IMR-90 (cell line): ENCODE data around the gene CLEC16A. TPM values are rescaled to one million over a fixed set of nuclear protein-coding genes. Genes with fewer than 3 reads are reported as not detected.

Experiments
- ATAC-seq: fragments of 200-7000 bp; cut with Tn5 transposase; 2 replicates; pipeline ENCODE4 v1.9.1; 2020; ENCODE audit warnings: low read depth, mild to moderate bottlenecking, moderate library complexity
- BruUV-seq: library from RNA; stranded (reverse); fragments of 400-500 nt; replicated peaks from 2 replicates; lab custom pipeline; 2021; lab: Mats Ljungman, UMichigan
- CTCF ChIA-PET: fragments of 300-600 bp; formaldehyde crosslinking; extraction: SDS; loops from one replicate; lab custom pipeline; 2021; ENCODE audit warnings: antibody characterized with exemption; lab: Yijun Ruan, JAX
- POLR2A ChIA-PET: fragments of 300-600 bp; sonication (Branson Sonifier 250); formaldehyde crosslinking; loops from one replicate; lab custom pipeline; 2022; ENCODE audit warnings: antibody characterized with exemption; ENCODE audit not compliant: unreplicated experiment; lab: Charles Lee
- DNase-seq: peaks from one replicate; pipeline ENCODE4 v3.0.0; 2013
- H2AFZ ChIP-seq: replicated peaks from 2 replicates; pipeline ENCODE3; 2013; ENCODE audit warnings: low read length, mild to moderate bottlenecking; ENCODE audit not compliant: poor library complexity
- H2AK5ac ChIP-seq: 2 replicates; pipeline ENCODE4 v1.6.1; 2013; ENCODE audit warnings: low read depth, low read length, inconsistent platforms
- H2AK9ac ChIP-seq: replicated peaks from 2 replicates; pipeline ENCODE3; 2013; ENCODE audit warnings: mild to moderate bottlenecking, low read depth, low read length, moderate library complexity; ENCODE audit not compliant: poor library complexity
- H2BK120ac ChIP-seq: 2 replicates; pipeline ENCODE4 v1.6.1; 2013; ENCODE audit warnings: low read depth, low read length, inconsistent platforms
- H2BK15ac ChIP-seq: 3 replicates; pipeline ENCODE4 v1.6.1; 2013; ENCODE audit warnings: low read depth, low read length, inconsistent platforms
- H2BK20ac ChIP-seq: 2 replicates; pipeline ENCODE4 v1.6.1; 2013; ENCODE audit warnings: low read depth, mild to moderate bottlenecking, inconsistent platforms, low read length, moderate library complexity
- H2BK5ac ChIP-seq: 2 replicates; pipeline ENCODE4 v1.6.1; 2013; ENCODE audit warnings: mild to moderate bottlenecking, low read depth, low read length, inconsistent platforms; ENCODE audit not compliant: poor library complexity, severe bottlenecking
- H3K14ac ChIP-seq: replicated peaks from 2 replicates; pipeline ENCODE4 v1.6.1; 2013; ENCODE audit warnings: low read depth, low read length, inconsistent platforms
- H3K18ac ChIP-seq: 2 replicates; pipeline ENCODE4 v1.6.1; 2013; ENCODE audit warnings: low read depth, low read length, control low read depth
- H3K23ac ChIP-seq: 2 replicates; pipeline ENCODE4 v1.6.1; 2013; ENCODE audit warnings: low read depth, low read length, inconsistent platforms
- H3K27ac ChIP-seq: 2 replicates; pipeline ENCODE4 v1.5.1; 2013; ENCODE audit warnings: mild to moderate bottlenecking, control low read depth, low read length; ENCODE audit not compliant: insufficient read depth
- H3K27me3 ChIP-seq: 2 replicates; pipeline ENCODE4 v1.6.1; 2013; ENCODE audit warnings: low read length; ENCODE audit not compliant: control insufficient read depth, insufficient read depth
- H3K36me3 ChIP-seq: 2 replicates; pipeline ENCODE4 v1.6.1; 2013; ENCODE audit warnings: low read length, mixed read lengths; ENCODE audit not compliant: control insufficient read depth, insufficient read depth
- H3K4ac ChIP-seq: 2 replicates; pipeline ENCODE4 v1.6.1; 2013; ENCODE audit warnings: low read depth, low read length, inconsistent platforms
- H3K4me1 ChIP-seq: 2 replicates; pipeline ENCODE4 v1.6.1; 2013; ENCODE audit warnings: low read length, mixed read lengths; ENCODE audit not compliant: control insufficient read depth, insufficient read depth
- H3K4me2 ChIP-seq: 2 replicates; pipeline ENCODE4 v1.6.1; 2013; ENCODE audit warnings: low read depth, mild to moderate bottlenecking, control low read depth, low read length, moderate library complexity
- H3K4me3 ChIP-seq: 2 replicates; pipeline ENCODE4 v1.5.1; 2013; ENCODE audit warnings: low read depth, mild to moderate bottlenecking, control low read depth, low read length, moderate library complexity; ENCODE audit not compliant: insufficient read depth
- H3K56ac ChIP-seq: 2 replicates; pipeline ENCODE4 v1.6.1; 2013; ENCODE audit warnings: low read length, inconsistent platforms; ENCODE audit not compliant: insufficient read depth; ENCODE audit errors: extremely low read depth
- H3K79me1 ChIP-seq, 2 experiments: 2 replicates each; pipeline ENCODE4 v1.6.1; 2013; ENCODE audit warnings: low read length in 2 of 2, inconsistent platforms in 1 of 2, low read depth in 1 of 2
- H3K9ac ChIP-seq: 2 replicates; pipeline ENCODE4 v1.6.1; 2013; ENCODE audit warnings: low read depth, low read length, control low read depth
- H3K9me1 ChIP-seq: 2 replicates; pipeline ENCODE4 v1.6.1; 2013; ENCODE audit warnings: low read length, inconsistent platforms; ENCODE audit not compliant: insufficient read depth
- H3K9me3 ChIP-seq: 2 replicates; pipeline ENCODE4 v1.6.1; 2013; ENCODE audit warnings: low read length; ENCODE audit not compliant: control insufficient read depth, insufficient read depth
- H4K20me1 ChIP-seq: 2 replicates; pipeline ENCODE4 v1.6.1; 2013; ENCODE audit warnings: low read length, inconsistent platforms; ENCODE audit not compliant: insufficient read depth
- H4K5ac ChIP-seq: 2 replicates; pipeline ENCODE4 v1.6.1; 2013; ENCODE audit warnings: mild to moderate bottlenecking, low read depth, low read length, control low read depth
- H4K8ac ChIP-seq, 2 experiments: 2 replicates each; pipeline ENCODE4 v1.6.1; 2013; ENCODE audit warnings: low read depth in 2 of 2, low read length in 2 of 2, control low read depth in 1 of 2, inconsistent platforms in 1 of 2
- H4K91ac ChIP-seq: 2 replicates; pipeline ENCODE4 v1.6.1; 2013; ENCODE audit warnings: low read depth, low read length, inconsistent platforms; ENCODE audit not compliant: insufficient read depth
- BHLHE40 ChIP-seq: fragments of 150-350 bp; IDR thresholded peaks from 2 replicates; pipeline ENCODE4 v1.6.1; 2016; ENCODE audit warnings: mild to moderate bottlenecking, low read depth, low read length
- CEBPB ChIP-seq: IDR thresholded peaks from 2 replicates; pipeline ENCODE4 v1.6.1; 2012; ENCODE audit warnings: low read depth, low read length, improper control_type of control experiment
- FOS ChIP-seq: fragments of 150-350 bp; IDR thresholded peaks from 2 replicates; pipeline ENCODE4 v1.6.1; 2016; ENCODE audit warnings: low read depth, low read length
- MAFK ChIP-seq: IDR thresholded peaks from 2 replicates; pipeline ENCODE4 v1.6.1; 2012; ENCODE audit warnings: low read depth, low read length, improper control_type of control experiment
- MAZ ChIP-seq: IDR thresholded peaks from 2 replicates; pipeline ENCODE4 v1.6.1; 2012; ENCODE audit warnings: low read depth, mild to moderate bottlenecking, low read length, improper control_type of control experiment, moderate library complexity, borderline replicate concordance
- MXI1 ChIP-seq: IDR thresholded peaks from 2 replicates; pipeline ENCODE4 v1.6.1; 2012; ENCODE audit warnings: low read depth, mild to moderate bottlenecking, low read length, moderate library complexity, borderline replicate concordance
- RAD21 ChIP-seq: IDR thresholded peaks from 2 replicates; pipeline ENCODE4 v1.6.1; 2012; ENCODE audit warnings: low read length, improper control_type of control experiment
- RCOR1 ChIP-seq: IDR thresholded peaks from 2 replicates; pipeline ENCODE4 v1.6.1; 2012; ENCODE audit warnings: mild to moderate bottlenecking, low read length, improper control_type of control experiment; ENCODE audit not compliant: insufficient replicate concordance
- RFX5 ChIP-seq: IDR thresholded peaks from 2 replicates; pipeline ENCODE4 v1.8.0; 2012; ENCODE audit warnings: low read depth, mild to moderate bottlenecking, low read length, moderate library complexity
- SMC3 ChIP-seq: fragments of 150-350 bp; IDR thresholded peaks from 2 replicates; pipeline ENCODE4 v1.6.1; 2016; ENCODE audit warnings: low read depth, mild to moderate bottlenecking, antibody characterized with exemption, low read length, moderate library complexity
- WGBS, 2 experiments: methylation state at CpG; one replicate each; pipeline versions ENCODE4 v1.1.5 to v1.1.7; 2013; ENCODE audit warnings: missing lambda C conversion rate in 2 of 2; ENCODE audit not compliant: insufficient read length in 1 of 2; ENCODE audit errors: extremely low coverage in 2 of 2; 5-methylcytosine and 5-hydroxymethylcytosine counted together
- dilution Hi-C: fragments of 300-500 bp; cut with HindIII; formaldehyde crosslinking; loops from one replicate; pipeline ENCODE4 v1.14.3; 2018; ENCODE audit warnings: low sequenced_read_pairs; ENCODE audit not compliant: unreplicated experiment
- in situ Hi-C: fragments of 300-500 bp; cut with MboI; formaldehyde crosslinking; loops from 3 replicates; pipeline ENCODE4 v1.14.3; 2019; ENCODE audit warnings: low sequenced_read_pairs, inconsistent platforms, mixed read lengths
- intact Hi-C: fragments of 100-400 bp; cut with micrococcal nuclease; formaldehyde crosslinking; loops from 2 replicates; pipeline ENCODE4 v1.10.0; 2022
- polyA plus RNA-seq, 3 experiments: library from polyadenylated mRNA; depleted of rRNA; stranded (reverse); fragments of >200 nt; gene quantifications; 2 replicates each; pipeline ENCODE4 v1.2.3, GENCODE V29; 2012; ENCODE audit warnings: low replicate concordance in 1 of 3
- total RNA-seq: library from RNA; depleted of rRNA; stranded (reverse); fragments of >200 nt; gene quantifications from 2 replicates; pipeline ENCODE4 v1.2.3, GENCODE V29; 2012
- TF ChIP-seq, protein P1 (sequence below): conservative IDR thresholded peaks from 2 replicates; pipeline ENCODE4 v1.5.1; 2012; ENCODE audit warnings: mild to moderate bottlenecking, low read depth, low read length, improper control_type of control experiment
- TF ChIP-seq, protein P2 (sequence below): fragments of 150-350 bp; IDR thresholded peaks from 2 replicates; pipeline ENCODE4 v1.6.1; 2016; ENCODE audit warnings: low read depth, mild to moderate bottlenecking, low read length, moderate library complexity, borderline replicate concordance
- TF ChIP-seq, protein P3 (sequence below): fragments of 150-350 bp; IDR thresholded peaks from 2 replicates; pipeline ENCODE4 v1.6.1; 2017; ENCODE audit warnings: mild to moderate bottlenecking, antibody characterized with exemption, low read length, low read depth

Gene CLEC16A
- total and polyA plus RNA-seq, 2 of the 4 experiments (the other 2 are of a cell fraction), result 15.9 to 16.5 TPM

DNA sequence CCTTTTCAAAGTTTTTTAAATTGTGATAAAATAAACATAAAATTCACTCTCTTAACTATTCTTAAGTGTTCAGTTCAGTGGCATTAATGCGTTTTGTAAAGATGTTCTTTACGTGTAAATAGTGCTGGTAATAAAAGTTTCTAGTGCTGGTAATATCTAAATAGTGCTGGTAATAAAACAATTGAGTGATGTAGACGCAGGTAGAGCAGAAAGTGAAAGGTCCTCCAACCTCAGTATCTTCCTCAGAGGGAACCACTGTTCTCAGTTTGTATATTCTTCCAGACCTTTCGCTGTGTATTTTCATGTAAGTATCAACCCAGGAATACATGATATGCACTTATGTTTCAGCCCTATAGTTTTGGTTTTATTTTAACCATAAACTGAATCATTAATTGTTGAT, 53.1 kb downstream of the CLEC16A start:
- H3K4ac ChIP-seq, result no peak overlapping the region
- POLR2A ChIA-PET, result no interaction called here
- H3K4me3 ChIP-seq, result no peak overlapping the region
- BruUV-seq, result no TSS peak
- ATAC-seq, result no peak
- H3K9me3 ChIP-seq, result no peaks in the 10 kb centered on the region
- no peak overlapping the region for H2AK9ac ChIP-seq
- H3K79me1 ChIP-seq, result peaks cover 9 to 30% of the 10 kb centered on the region in 2 experiments
- no peak overlapping the region for H2AFZ ChIP-seq
- H2BK5ac ChIP-seq, result no peak overlapping the region
- WGBS, 2 experiments, result no CpG with 5 or more reads among the region's 4 CpGs
- no peak overlapping the region for H3K4me2 ChIP-seq
- dilution Hi-C loops (no loop called here), intact Hi-C loops (no loop called here), in situ Hi-C loops (no loop called here)
- no peak overlapping the region for H4K8ac ChIP-seq
- H2BK20ac ChIP-seq, result no peak overlapping the region
- H2BK15ac ChIP-seq, result no peak overlapping the region
- H3K9me1 ChIP-seq, result peaks cover 25% of the 10 kb centered on the region
- no peak overlapping the region for H3K23ac ChIP-seq
- H4K20me1 ChIP-seq, result no peaks in the 10 kb centered on the region; the same call in 1 of the 2 replicates
- H4K91ac ChIP-seq, result no peak overlapping the region
- CTCF ChIA-PET, result no interaction called here
- H2BK120ac ChIP-seq, result no peak overlapping the region
- no peak overlapping the region for H3K9ac ChIP-seq
- no peak overlapping the region for H3K56ac ChIP-seq
- no peak overlapping the region for H2AK5ac ChIP-seq
- no peak overlapping the region for H3K14ac ChIP-seq
- H3K18ac ChIP-seq, result no peak overlapping the region
- H4K5ac ChIP-seq, result no peak overlapping the region
- H3K27ac ChIP-seq, result no peak overlapping the region
- H3K4me1 ChIP-seq, result peaks cover 17% of the 10 kb centered on the region
- TF ChIP-seq MAZ, result no peak
- TF ChIP-seq BHLHE40, result no peak
- TF ChIP-seq MAFK, result no peak
- TF ChIP-seq FOS, result no peak
- no peak for TF ChIP-seq RAD21
- TF ChIP-seq, protein P1, sequence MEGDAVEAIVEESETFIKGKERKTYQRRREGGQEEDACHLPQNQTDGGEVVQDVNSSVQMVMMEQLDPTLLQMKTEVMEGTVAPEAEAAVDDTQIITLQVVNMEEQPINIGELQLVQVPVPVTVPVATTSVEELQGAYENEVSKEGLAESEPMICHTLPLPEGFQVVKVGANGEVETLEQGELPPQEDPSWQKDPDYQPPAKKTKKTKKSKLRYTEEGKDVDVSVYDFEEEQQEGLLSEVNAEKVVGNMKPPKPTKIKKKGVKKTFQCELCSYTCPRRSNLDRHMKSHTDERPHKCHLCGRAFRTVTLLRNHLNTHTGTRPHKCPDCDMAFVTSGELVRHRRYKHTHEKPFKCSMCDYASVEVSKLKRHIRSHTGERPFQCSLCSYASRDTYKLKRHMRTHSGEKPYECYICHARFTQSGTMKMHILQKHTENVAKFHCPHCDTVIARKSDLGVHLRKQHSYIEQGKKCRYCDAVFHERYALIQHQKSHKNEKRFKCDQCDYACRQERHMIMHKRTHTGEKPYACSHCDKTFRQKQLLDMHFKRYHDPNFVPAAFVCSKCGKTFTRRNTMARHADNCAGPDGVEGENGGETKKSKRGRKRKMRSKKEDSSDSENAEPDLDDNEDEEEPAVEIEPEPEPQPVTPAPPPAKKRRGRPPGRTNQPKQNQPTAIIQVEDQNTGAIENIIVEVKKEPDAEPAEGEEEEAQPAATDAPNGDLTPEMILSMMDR, result no peak
- no peak for TF ChIP-seq RCOR1
- TF ChIP-seq SMC3, result no peak
- TF ChIP-seq MXI1, result no peak
- TF ChIP-seq RFX5, result no peak
- TF ChIP-seq, protein P2, sequence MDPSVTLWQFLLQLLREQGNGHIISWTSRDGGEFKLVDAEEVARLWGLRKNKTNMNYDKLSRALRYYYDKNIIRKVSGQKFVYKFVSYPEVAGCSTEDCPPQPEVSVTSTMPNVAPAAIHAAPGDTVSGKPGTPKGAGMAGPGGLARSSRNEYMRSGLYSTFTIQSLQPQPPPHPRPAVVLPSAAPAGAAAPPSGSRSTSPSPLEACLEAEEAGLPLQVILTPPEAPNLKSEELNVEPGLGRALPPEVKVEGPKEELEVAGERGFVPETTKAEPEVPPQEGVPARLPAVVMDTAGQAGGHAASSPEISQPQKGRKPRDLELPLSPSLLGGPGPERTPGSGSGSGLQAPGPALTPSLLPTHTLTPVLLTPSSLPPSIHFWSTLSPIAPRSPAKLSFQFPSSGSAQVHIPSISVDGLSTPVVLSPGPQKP, result no peak
- TF ChIP-seq CEBPB, result no peak
- TF ChIP-seq, protein P3, sequence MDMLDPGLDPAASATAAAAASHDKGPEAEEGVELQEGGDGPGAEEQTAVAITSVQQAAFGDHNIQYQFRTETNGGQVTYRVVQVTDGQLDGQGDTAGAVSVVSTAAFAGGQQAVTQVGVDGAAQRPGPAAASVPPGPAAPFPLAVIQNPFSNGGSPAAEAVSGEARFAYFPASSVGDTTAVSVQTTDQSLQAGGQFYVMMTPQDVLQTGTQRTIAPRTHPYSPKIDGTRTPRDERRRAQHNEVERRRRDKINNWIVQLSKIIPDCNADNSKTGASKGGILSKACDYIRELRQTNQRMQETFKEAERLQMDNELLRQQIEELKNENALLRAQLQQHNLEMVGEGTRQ, result no peak
- DNase-seq, result no peak
- H3K27me3 ChIP-seq, result no peaks in the 10 kb centered on the region
- H3K36me3 ChIP-seq, result peaks cover 14% of the 10 kb centered on the region
